ENCODE results near the gene TSPEAR. TPM values are rescaled to one million over a fixed set of nuclear protein-coding genes. Genes with fewer than 3 reads are reported as not detected.
A peak's percentile ranks its signal among the peaks of the same experiment; 100 is the strongest.

TSPEAR gene
- total RNA-seq, 2 experiments from 2014 or later, result not detected

DNA sequence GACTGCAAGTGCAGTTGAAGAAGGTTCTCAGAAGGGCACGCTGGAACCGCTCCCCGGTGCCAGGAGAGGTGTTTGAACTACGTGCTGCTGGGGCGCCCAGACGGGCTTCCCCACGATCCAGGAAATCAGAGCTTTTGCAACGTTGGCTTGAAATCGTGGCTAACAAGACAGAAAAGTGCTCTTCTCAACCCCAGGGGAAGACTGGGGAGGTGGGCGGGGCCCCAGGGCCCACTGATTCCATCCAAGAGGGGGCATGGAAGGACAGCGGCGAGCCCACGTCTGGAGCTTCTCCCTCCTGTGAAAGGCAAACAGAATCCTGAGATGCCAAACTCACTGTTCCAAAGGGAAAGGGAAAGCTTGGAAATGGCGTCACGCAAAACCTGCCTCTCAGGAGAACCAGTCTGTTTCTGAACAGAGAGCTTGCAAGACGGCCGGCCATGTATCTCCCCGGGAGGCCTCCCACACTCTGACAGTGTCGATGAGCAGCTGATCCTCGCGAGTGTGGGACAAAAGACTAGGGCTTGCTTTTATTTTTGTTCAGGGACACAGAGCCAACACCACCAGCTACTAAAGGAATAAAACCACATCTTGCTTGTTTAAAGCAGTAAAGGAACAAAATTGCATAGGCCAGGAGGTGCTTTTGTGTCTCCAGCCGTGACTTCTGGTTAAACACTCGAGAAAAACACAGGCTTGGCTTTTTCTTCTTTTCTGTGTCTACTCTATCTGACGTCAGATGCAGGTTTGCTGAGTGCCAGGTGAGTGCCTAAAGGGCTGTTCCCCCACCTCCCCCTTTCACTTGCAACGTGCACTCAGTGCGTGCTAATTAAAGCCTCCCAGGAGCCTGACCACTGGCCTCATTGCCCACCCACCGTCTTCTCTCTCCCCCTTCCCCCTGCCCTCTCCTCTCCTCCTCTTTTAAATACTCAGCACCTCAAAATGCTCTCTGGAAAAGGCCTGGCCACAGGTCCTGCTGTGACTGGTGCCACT, 214.5 kb downstream of the TSPEAR start:
- H3K9me3 Mint-ChIP-seq (ENCODE audit: low read depth), result peaks cover 12% of the 10 kb centered on the region
- no peak for ATAC-seq
- DNase-seq, result no peak
- CTCF ChIA-PET, result interaction anchor here (0.9 to 1.4 kb wide), 2 partner anchors 14 to 297 kb away, joined by 3 to 5 read pairs; no protein-coding TSS in a partner anchor
- H3K27me3 Mint-ChIP-seq, result peaks cover 18% of the 10 kb centered on the region
- peaks cover 6% of the 10 kb centered on the region for H3K4me1 Mint-ChIP-seq
- no peak overlapping the region for H3K27ac Mint-ChIP-seq
- peaks cover 13% of the 10 kb centered on the region for H3K36me3 Mint-ChIP-seq
- no peak overlapping the region for H3K4me3 Mint-ChIP-seq

- DNase-seq (no peak), ATAC-seq (no peak)
- H3K9me3 Mint-ChIP-seq (ENCODE audit: low read depth), result peaks cover 13% of the 10 kb centered on the region
- H3K27me3 Mint-ChIP-seq, result peaks cover 18% of the 10 kb centered on the region
- no peak overlapping the region for H3K4me3 Mint-ChIP-seq
- peaks cover 16% of the 10 kb centered on the region for H3K36me3 Mint-ChIP-seq
- peaks cover 6% of the 10 kb centered on the region for H3K4me1 Mint-ChIP-seq
- CTCF ChIA-PET, result interaction anchor here (0.9 kb wide), 1 partner anchor 297 kb away, joined by 3 read pairs; no protein-coding TSS in a partner anchor
- H3K27ac Mint-ChIP-seq, result no peak overlapping the region
Observed at GRCh38 chr21:44495611-44496563, 215.5 kb downstream of the TSPEAR start.

- no peak overlapping the region for H3K27ac Mint-ChIP-seq
- peaks cover 19% of the 10 kb centered on the region for H3K36me3 Mint-ChIP-seq
- H3K4me1 Mint-ChIP-seq, result peaks cover 6% of the 10 kb centered on the region
- CTCF ChIA-PET, result interaction anchor here (0.9 kb wide), 1 partner anchor 298 kb away, joined by 3 read pairs; no protein-coding TSS in a partner anchor
- H3K27me3 Mint-ChIP-seq, result peaks cover 19% of the 10 kb centered on the region
- DNase-seq (no peak), ATAC-seq (no peak)
- H3K4me3 Mint-ChIP-seq, result no peak overlapping the region
- H3K9me3 Mint-ChIP-seq (ENCODE audit: low read depth), result peaks cover 13% of the 10 kb centered on the region
Observed at GRCh38 chr21:44494956-44495355, 216.4 kb downstream of the TSPEAR start.

- ATAC-seq (no peak), DNase-seq (no peak)
- Mint-ChIP-seq H3K4me3 (no peak overlapping the region), H3K36me3 (peaks cover 19% of the 10 kb centered on the region), H3K4me1 (peaks cover 6% of the 10 kb centered on the region), H3K9me3 (ENCODE audit: low read depth) (peaks cover 13% of the 10 kb centered on the region), H3K27ac (no peak overlapping the region), H3K27me3 (peaks cover 20% of the 10 kb centered on the region)
- CTCF ChIA-PET, result interaction anchor here (0.9 kb wide), 1 partner anchor 299 kb away, joined by 3 read pairs; no protein-coding TSS in a partner anchor
Observed at GRCh38 chr21:44494418-44494817, 217.0 kb downstream of the TSPEAR start.

DNA sequence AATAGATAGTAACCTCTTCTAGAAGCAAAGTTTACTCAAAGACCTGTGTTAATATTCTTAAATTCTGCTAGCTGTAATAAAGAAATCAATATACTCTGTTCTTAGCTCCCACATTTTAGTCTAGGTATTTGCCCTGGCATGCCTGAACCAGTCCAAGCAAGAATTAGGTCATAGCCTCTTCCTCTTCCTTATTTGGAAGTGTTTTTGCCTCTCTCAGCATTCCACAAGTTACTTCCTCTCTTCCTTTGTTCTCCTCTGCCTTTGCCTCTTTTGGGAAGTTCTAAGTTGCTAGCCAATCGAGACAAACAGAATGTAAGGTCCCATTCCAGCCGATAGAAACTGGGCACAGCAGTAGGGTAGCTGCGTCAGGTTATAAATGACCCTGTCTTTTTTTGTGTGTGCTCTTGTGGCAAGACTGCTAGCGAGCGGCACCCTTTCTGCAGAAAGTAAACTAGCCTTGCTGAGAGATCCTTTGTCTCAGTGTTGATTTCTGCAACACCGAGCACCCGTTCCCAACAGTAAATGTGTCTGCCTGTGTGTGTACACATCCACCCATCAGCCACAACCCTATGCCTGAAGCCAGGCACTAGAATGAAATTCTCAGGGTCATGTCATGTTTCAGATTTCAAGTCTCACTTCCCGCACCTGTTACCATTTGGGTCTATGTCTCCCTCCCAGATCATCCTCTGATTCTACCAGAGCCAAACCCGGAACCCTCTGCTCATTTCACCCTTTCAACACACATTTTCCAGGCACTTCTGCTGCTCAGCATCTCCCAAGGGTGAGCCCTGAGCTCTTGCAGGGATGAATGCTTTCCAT, 218.6 kb downstream of the TSPEAR start:
- H3K4me3 Mint-ChIP-seq, result no peak overlapping the region
- ATAC-seq (no peak), DNase-seq (no peak)
- H3K27ac Mint-ChIP-seq, result no peak overlapping the region
- peaks cover 20% of the 10 kb centered on the region for H3K27me3 Mint-ChIP-seq
- H3K36me3 Mint-ChIP-seq, result peaks cover 19% of the 10 kb centered on the region
- peaks cover 13% of the 10 kb centered on the region for H3K9me3 Mint-ChIP-seq (ENCODE audit: low read depth)
- H3K4me1 Mint-ChIP-seq, result peaks cover 6% of the 10 kb centered on the region
- CTCF ChIA-PET, result no interaction called here

GRCh38 chr21:44490816-44491215, 220.6 kb downstream of the TSPEAR start:
- Mint-ChIP-seq H3K9me3 (ENCODE audit: low read depth) (peaks cover 13% of the 10 kb centered on the region), H3K4me1 (peaks cover 6% of the 10 kb centered on the region), H3K27ac (no peak overlapping the region), H3K36me3 (peaks cover 19% of the 10 kb centered on the region), H3K27me3 (peaks cover 7% of the 10 kb centered on the region), H3K4me3 (no peak overlapping the region)
- CTCF ChIA-PET, result interaction anchor here (0.9 to 1.4 kb wide), 4 partner anchors 11 to 322 kb away, joined by 3 to 4 read pairs (median 4); no protein-coding TSS in a partner anchor
- ATAC-seq (no peak), DNase-seq (no peak)

- Mint-ChIP-seq H3K36me3 (peaks cover 19% of the 10 kb centered on the region), H3K27ac (no peak overlapping the region), H3K4me3 (no peak overlapping the region), H3K27me3 (peaks cover 5% of the 10 kb centered on the region), H3K9me3 (ENCODE audit: low read depth) (peaks cover 13% of the 10 kb centered on the region), H3K4me1 (peaks cover 6% of the 10 kb centered on the region)
- CTCF ChIA-PET, result interaction anchor here (0.9 to 1.4 kb wide), 6 partner anchors 10 to 323 kb away, joined by 3 to 4 read pairs (median 3); partner anchors contain the start of gene UBE2G2
- DNase-seq (no peak), ATAC-seq (no peak)
Observed at GRCh38 chr21:44490405-44490804, 221.0 kb downstream of the TSPEAR start.

GRCh38 chr21:44489962-44490361, 221.4 kb downstream of the TSPEAR start:
- CTCF ChIA-PET, result interaction anchor here (0.9 to 1.4 kb wide), 6 partner anchors 10 to 323 kb away, joined by 3 to 4 read pairs (median 3); partner anchors contain the start of gene UBE2G2
- H3K9me3 Mint-ChIP-seq (ENCODE audit: low read depth), result peaks cover 13% of the 10 kb centered on the region
- DNase-seq (no peak), ATAC-seq (no peak)
- no peak overlapping the region for H3K27ac Mint-ChIP-seq
- peaks cover 7% of the 10 kb centered on the region for H3K27me3 Mint-ChIP-seq
- H3K36me3 Mint-ChIP-seq, result peaks cover 19% of the 10 kb centered on the region
- peaks cover 6% of the 10 kb centered on the region for H3K4me1 Mint-ChIP-seq
- no peak overlapping the region for H3K4me3 Mint-ChIP-seq

DNA sequence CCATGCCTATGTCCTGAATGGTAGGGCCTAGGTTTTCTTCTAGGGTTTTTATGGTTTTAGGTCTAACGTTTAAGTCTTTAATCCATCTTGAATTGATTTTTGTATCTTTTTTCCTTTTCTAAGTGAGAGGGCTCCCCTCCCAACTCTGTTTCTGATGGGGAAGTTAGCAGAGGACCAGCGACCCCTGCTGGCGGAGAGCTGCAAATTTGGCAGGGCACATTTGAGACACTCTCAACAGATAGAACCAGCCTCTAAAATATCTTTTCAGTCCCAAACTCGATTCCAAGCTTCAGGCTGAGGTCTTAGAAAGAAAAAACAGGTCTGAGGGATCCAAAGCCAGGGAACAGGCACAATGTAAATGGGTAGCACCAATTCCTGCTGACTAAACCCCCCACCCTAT, 223.5 kb downstream of the TSPEAR start:
- Mint-ChIP-seq H3K27me3 (peaks cover 7% of the 10 kb centered on the region), H3K27ac (no peak overlapping the region), H3K36me3 (peaks cover 14% of the 10 kb centered on the region), H3K4me1 (peaks cover 6% of the 10 kb centered on the region), H3K9me3 (ENCODE audit: low read depth) (peaks cover 9% of the 10 kb centered on the region), H3K4me3 (no peak overlapping the region)
- CTCF ChIA-PET, result interaction anchor here (0.7 to 2.1 kb wide), 5 partner anchors 8 to 385 kb away, joined by 3 to 5 read pairs (median 3); no protein-coding TSS in a partner anchor
- ATAC-seq, result no peak
- peak; percentile 66 for DNase-seq

GRCh38 chr21:44486302-44486701, 225.1 kb downstream of the TSPEAR start:
- H3K36me3 Mint-ChIP-seq, result peaks cover 4% of the 10 kb centered on the region
- CTCF ChIA-PET, result interaction anchor here (0.6 kb wide), 1 partner anchor 303 kb away, joined by 3 read pairs; no protein-coding TSS in a partner anchor
- ATAC-seq (no peak), DNase-seq (no peak)
- no peaks in the 10 kb centered on the region for H3K9me3 Mint-ChIP-seq (ENCODE audit: low read depth)
- peaks cover 7% of the 10 kb centered on the region for H3K27me3 Mint-ChIP-seq
- no peak overlapping the region for H3K4me3 Mint-ChIP-seq
- H3K27ac Mint-ChIP-seq, result no peak overlapping the region
- H3K4me1 Mint-ChIP-seq, result no peaks in the 10 kb centered on the region

DNA sequence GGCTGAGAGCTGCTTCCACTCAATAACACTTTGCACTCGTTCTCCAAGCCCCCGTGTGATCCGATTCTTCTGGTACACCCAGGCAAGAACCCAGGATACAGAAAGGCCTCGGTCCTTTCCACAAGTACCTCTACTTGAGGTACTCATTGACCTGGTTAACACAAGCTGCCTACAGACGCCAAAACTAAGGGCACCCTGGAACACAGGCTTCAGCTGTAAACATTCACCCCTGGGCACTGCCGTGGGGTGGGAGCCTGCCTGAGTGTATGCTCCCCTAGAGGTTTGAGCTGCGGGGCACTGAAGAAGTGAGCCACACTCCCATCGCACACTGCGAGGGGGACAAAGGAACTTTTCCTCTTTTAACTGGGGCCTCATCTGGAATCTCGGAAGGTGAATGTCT, 225.6 kb downstream of the TSPEAR start:
- no peak overlapping the region for H3K27ac Mint-ChIP-seq
- DNase-seq (no peak), ATAC-seq (peak; percentile 18)
- H3K36me3 Mint-ChIP-seq, result peaks cover 3% of the 10 kb centered on the region
- no peaks in the 10 kb centered on the region for H3K9me3 Mint-ChIP-seq (ENCODE audit: low read depth)
- peaks cover 7% of the 10 kb centered on the region for H3K27me3 Mint-ChIP-seq
- no peaks in the 10 kb centered on the region for H3K4me1 Mint-ChIP-seq
- H3K4me3 Mint-ChIP-seq, result peak overlapping the region; percentile 63
- CTCF ChIA-PET, result interaction anchor here (0.6 kb wide), 1 partner anchor 303 kb away, joined by 3 read pairs; no protein-coding TSS in a partner anchor

GRCh38 chr21:44485254-44485793, 226.0 kb downstream of the TSPEAR start:
- H3K4me3 Mint-ChIP-seq, result peak overlapping the region; percentile 63
- H3K9me3 Mint-ChIP-seq (ENCODE audit: low read depth), result no peaks in the 10 kb centered on the region
- H3K4me1 Mint-ChIP-seq, result no peaks in the 10 kb centered on the region
- H3K27ac Mint-ChIP-seq, result no peak overlapping the region
- CTCF ChIA-PET, result no interaction called here
- peaks cover 3% of the 10 kb centered on the region for H3K36me3 Mint-ChIP-seq
- peaks cover 7% of the 10 kb centered on the region for H3K27me3 Mint-ChIP-seq
- ATAC-seq, result peak; percentile 70
- DNase-seq, result peak; percentile 58

Data from activated CD8-positive, alpha-beta memory T cell treated with anti-CD3 and anti-CD28 coated beads, Interleukin-2, amount 10 ng/mL, durations not matched to agents 7 days and 5 days (primary cell).